IMR-90 (cell line): ENCODE data around the gene CD7. TPM values are rescaled to one million over a fixed set of nuclear protein-coding genes. Genes with fewer than 3 reads are reported as not detected.

ENCODE experiments used
- ATAC-seq: fragments of 200-7000 bp; cut with Tn5 transposase; 2 replicates; pipeline ENCODE4 v1.9.1; 2020; ENCODE audit warnings: low read depth, mild to moderate bottlenecking, moderate library complexity
- BruUV-seq: library from RNA; stranded (reverse); fragments of 400-500 nt; replicated peaks from 2 replicates; lab custom pipeline; 2021; lab: Mats Ljungman, UMichigan
- CTCF ChIA-PET: fragments of 300-600 bp; formaldehyde crosslinking; extraction: SDS; loops from one replicate; lab custom pipeline; 2021; ENCODE audit warnings: antibody characterized with exemption; lab: Yijun Ruan, JAX
- POLR2A ChIA-PET: fragments of 300-600 bp; sonication (Branson Sonifier 250); formaldehyde crosslinking; loops from one replicate; lab custom pipeline; 2022; ENCODE audit warnings: antibody characterized with exemption; ENCODE audit not compliant: unreplicated experiment; lab: Charles Lee
- DNase-seq: peaks from one replicate; pipeline ENCODE4 v3.0.0; 2013
- H2AFZ ChIP-seq: replicated peaks from 2 replicates; pipeline ENCODE3; 2013; ENCODE audit warnings: low read length, mild to moderate bottlenecking; ENCODE audit not compliant: poor library complexity
- H2AK5ac ChIP-seq: 2 replicates; pipeline ENCODE4 v1.6.1; 2013; ENCODE audit warnings: low read depth, low read length, inconsistent platforms
- H2AK9ac ChIP-seq: replicated peaks from 2 replicates; pipeline ENCODE3; 2013; ENCODE audit warnings: mild to moderate bottlenecking, low read depth, low read length, moderate library complexity; ENCODE audit not compliant: poor library complexity
- H2BK120ac ChIP-seq: 2 replicates; pipeline ENCODE4 v1.6.1; 2013; ENCODE audit warnings: low read depth, low read length, inconsistent platforms
- H2BK15ac ChIP-seq: 3 replicates; pipeline ENCODE4 v1.6.1; 2013; ENCODE audit warnings: low read depth, low read length, inconsistent platforms
- H2BK20ac ChIP-seq: 2 replicates; pipeline ENCODE4 v1.6.1; 2013; ENCODE audit warnings: low read depth, mild to moderate bottlenecking, inconsistent platforms, low read length, moderate library complexity
- H2BK5ac ChIP-seq: 2 replicates; pipeline ENCODE4 v1.6.1; 2013; ENCODE audit warnings: mild to moderate bottlenecking, low read depth, low read length, inconsistent platforms; ENCODE audit not compliant: poor library complexity, severe bottlenecking
- H3K14ac ChIP-seq: replicated peaks from 2 replicates; pipeline ENCODE4 v1.6.1; 2013; ENCODE audit warnings: low read depth, low read length, inconsistent platforms
- H3K18ac ChIP-seq: 2 replicates; pipeline ENCODE4 v1.6.1; 2013; ENCODE audit warnings: low read depth, low read length, control low read depth
- H3K23ac ChIP-seq: 2 replicates; pipeline ENCODE4 v1.6.1; 2013; ENCODE audit warnings: low read depth, low read length, inconsistent platforms
- H3K27ac ChIP-seq: 2 replicates; pipeline ENCODE4 v1.5.1; 2013; ENCODE audit warnings: mild to moderate bottlenecking, control low read depth, low read length; ENCODE audit not compliant: insufficient read depth
- H3K27me3 ChIP-seq: 2 replicates; pipeline ENCODE4 v1.6.1; 2013; ENCODE audit warnings: low read length; ENCODE audit not compliant: control insufficient read depth, insufficient read depth
- H3K36me3 ChIP-seq: 2 replicates; pipeline ENCODE4 v1.6.1; 2013; ENCODE audit warnings: low read length, mixed read lengths; ENCODE audit not compliant: control insufficient read depth, insufficient read depth
- H3K4ac ChIP-seq: 2 replicates; pipeline ENCODE4 v1.6.1; 2013; ENCODE audit warnings: low read depth, low read length, inconsistent platforms
- H3K4me1 ChIP-seq: 2 replicates; pipeline ENCODE4 v1.6.1; 2013; ENCODE audit warnings: low read length, mixed read lengths; ENCODE audit not compliant: control insufficient read depth, insufficient read depth
- H3K4me2 ChIP-seq: 2 replicates; pipeline ENCODE4 v1.6.1; 2013; ENCODE audit warnings: low read depth, mild to moderate bottlenecking, control low read depth, low read length, moderate library complexity
- H3K4me3 ChIP-seq: 2 replicates; pipeline ENCODE4 v1.5.1; 2013; ENCODE audit warnings: low read depth, mild to moderate bottlenecking, control low read depth, low read length, moderate library complexity; ENCODE audit not compliant: insufficient read depth
- H3K56ac ChIP-seq: 2 replicates; pipeline ENCODE4 v1.6.1; 2013; ENCODE audit warnings: low read length, inconsistent platforms; ENCODE audit not compliant: insufficient read depth; ENCODE audit errors: extremely low read depth
- H3K79me1 ChIP-seq, 2 experiments: 2 replicates each; pipeline ENCODE4 v1.6.1; 2013; ENCODE audit warnings: low read length in 2 of 2, inconsistent platforms in 1 of 2, low read depth in 1 of 2
- H3K9ac ChIP-seq: 2 replicates; pipeline ENCODE4 v1.6.1; 2013; ENCODE audit warnings: low read depth, low read length, control low read depth
- H3K9me1 ChIP-seq: 2 replicates; pipeline ENCODE4 v1.6.1; 2013; ENCODE audit warnings: low read length, inconsistent platforms; ENCODE audit not compliant: insufficient read depth
- H3K9me3 ChIP-seq: 2 replicates; pipeline ENCODE4 v1.6.1; 2013; ENCODE audit warnings: low read length; ENCODE audit not compliant: control insufficient read depth, insufficient read depth
- H4K20me1 ChIP-seq: 2 replicates; pipeline ENCODE4 v1.6.1; 2013; ENCODE audit warnings: low read length, inconsistent platforms; ENCODE audit not compliant: insufficient read depth
- H4K5ac ChIP-seq: 2 replicates; pipeline ENCODE4 v1.6.1; 2013; ENCODE audit warnings: mild to moderate bottlenecking, low read depth, low read length, control low read depth
- H4K8ac ChIP-seq, 2 experiments: 2 replicates each; pipeline ENCODE4 v1.6.1; 2013; ENCODE audit warnings: low read depth in 2 of 2, low read length in 2 of 2, control low read depth in 1 of 2, inconsistent platforms in 1 of 2
- H4K91ac ChIP-seq: 2 replicates; pipeline ENCODE4 v1.6.1; 2013; ENCODE audit warnings: low read depth, low read length, inconsistent platforms; ENCODE audit not compliant: insufficient read depth
- CEBPB ChIP-seq: IDR thresholded peaks from 2 replicates; pipeline ENCODE4 v1.6.1; 2012; ENCODE audit warnings: low read depth, low read length, improper control_type of control experiment
- CHD1 ChIP-seq: IDR thresholded peaks from 2 replicates; pipeline ENCODE4 v1.6.1; 2012; ENCODE audit warnings: low read depth, low read length, improper control_type of control experiment
- CTCF ChIP-seq: conservative IDR thresholded peaks from 2 replicates; pipeline ENCODE4 v1.5.1; 2012; ENCODE audit warnings: mild to moderate bottlenecking, low read depth, low read length, improper control_type of control experiment
- ELK1 ChIP-seq: fragments of 150-350 bp; IDR thresholded peaks from 2 replicates; pipeline ENCODE4 v1.6.1; 2016; ENCODE audit warnings: low read depth, mild to moderate bottlenecking, low read length, moderate library complexity, borderline replicate concordance
- FOS ChIP-seq: fragments of 150-350 bp; IDR thresholded peaks from 2 replicates; pipeline ENCODE4 v1.6.1; 2016; ENCODE audit warnings: low read depth, low read length
- MAFK ChIP-seq: IDR thresholded peaks from 2 replicates; pipeline ENCODE4 v1.6.1; 2012; ENCODE audit warnings: low read depth, low read length, improper control_type of control experiment
- MAZ ChIP-seq: IDR thresholded peaks from 2 replicates; pipeline ENCODE4 v1.6.1; 2012; ENCODE audit warnings: low read depth, mild to moderate bottlenecking, low read length, improper control_type of control experiment, moderate library complexity, borderline replicate concordance
- MXI1 ChIP-seq: IDR thresholded peaks from 2 replicates; pipeline ENCODE4 v1.6.1; 2012; ENCODE audit warnings: low read depth, mild to moderate bottlenecking, low read length, moderate library complexity, borderline replicate concordance
- NFE2L2 ChIP-seq: fragments of 150-350 bp; IDR thresholded peaks from 2 replicates; pipeline ENCODE4 v1.6.1; 2016; ENCODE audit warnings: low read depth, mild to moderate bottlenecking, low read length
- RAD21 ChIP-seq: IDR thresholded peaks from 2 replicates; pipeline ENCODE4 v1.6.1; 2012; ENCODE audit warnings: low read length, improper control_type of control experiment
- RCOR1 ChIP-seq: IDR thresholded peaks from 2 replicates; pipeline ENCODE4 v1.6.1; 2012; ENCODE audit warnings: mild to moderate bottlenecking, low read length, improper control_type of control experiment; ENCODE audit not compliant: insufficient replicate concordance
- RFX5 ChIP-seq: IDR thresholded peaks from 2 replicates; pipeline ENCODE4 v1.8.0; 2012; ENCODE audit warnings: low read depth, mild to moderate bottlenecking, low read length, moderate library complexity
- USF2 ChIP-seq: fragments of 150-350 bp; IDR thresholded peaks from 2 replicates; pipeline ENCODE4 v1.6.1; 2017; ENCODE audit warnings: mild to moderate bottlenecking, antibody characterized with exemption, low read length, low read depth
- WGBS, 2 experiments: methylation state at CpG; one replicate each; pipeline versions ENCODE4 v1.1.5 to v1.1.7; 2013; ENCODE audit warnings: missing lambda C conversion rate in 2 of 2; ENCODE audit not compliant: insufficient read length in 1 of 2; ENCODE audit errors: extremely low coverage in 2 of 2; 5-methylcytosine and 5-hydroxymethylcytosine counted together
- dilution Hi-C: fragments of 300-500 bp; cut with HindIII; formaldehyde crosslinking; loops from one replicate; pipeline ENCODE4 v1.14.3; 2018; ENCODE audit warnings: low sequenced_read_pairs; ENCODE audit not compliant: unreplicated experiment
- in situ Hi-C: fragments of 300-500 bp; cut with MboI; formaldehyde crosslinking; loops from 3 replicates; pipeline ENCODE4 v1.14.3; 2019; ENCODE audit warnings: low sequenced_read_pairs, inconsistent platforms, mixed read lengths
- intact Hi-C: fragments of 100-400 bp; cut with micrococcal nuclease; formaldehyde crosslinking; loops from 2 replicates; pipeline ENCODE4 v1.10.0; 2022
- polyA plus RNA-seq, 3 experiments: library from polyadenylated mRNA; depleted of rRNA; stranded (reverse); fragments of >200 nt; gene quantifications; 2 replicates each; pipeline ENCODE4 v1.2.3, GENCODE V29; 2012; ENCODE audit warnings: low replicate concordance in 1 of 3
- total RNA-seq: library from RNA; depleted of rRNA; stranded (reverse); fragments of >200 nt; gene quantifications from 2 replicates; pipeline ENCODE4 v1.2.3, GENCODE V29; 2012

The CD7 gene
- total and polyA plus RNA-seq, 2 of the 4 experiments (the other 2 are of a cell fraction) = not detected

- Histone ChIP-seq H4K5ac (no peak overlapping the region), H3K36me3 (no peaks in the 10 kb centered on the region), H3K23ac (no peak overlapping the region), H4K8ac (no peak overlapping the region), H3K4ac (no peak overlapping the region), H3K27me3 (peaks cover 36% of the 10 kb centered on the region), H2AK9ac (no peak overlapping the region), H2AFZ (no peak overlapping the region), H2BK15ac (no peak overlapping the region), H2BK20ac (no peak overlapping the region), H2BK5ac (no peak overlapping the region), H3K4me3 (no peak overlapping the region), H4K91ac (no peak overlapping the region), H3K56ac (no peak overlapping the region), H2BK120ac (no peak overlapping the region), H2AK5ac (no peak overlapping the region), H3K9me1 (peaks cover 7% of the 10 kb centered on the region; the same call in 1 of the 2 replicates), H3K4me2 (no peak overlapping the region), H3K27ac (no peak overlapping the region), H4K20me1 (no peaks in the 10 kb centered on the region; the same call in 1 of the 2 replicates), H3K9me3 (no peaks in the 10 kb centered on the region), H3K14ac (no peak overlapping the region), H3K4me1 (no peaks in the 10 kb centered on the region), H3K18ac (no peak overlapping the region), H3K79me1 (no peaks in the 10 kb centered on the region), H3K9ac (no peak overlapping the region)
- no TSS peak for BruUV-seq
- intact Hi-C loops = no loop called here
- DNase-seq (no peak), ATAC-seq (no peak)
- dilution Hi-C loops = no loop called here
- POLR2A ChIA-PET = no interaction called here
- no peak for TF ChIP-seq RAD21
- TF ChIP-seq USF2 = no peak
- no peak for TF ChIP-seq CEBPB
- TF ChIP-seq ELK1 = no peak
- no peak for TF ChIP-seq NFE2L2
- TF ChIP-seq FOS = no peak
- TF ChIP-seq CHD1 = no peak
- no peak for TF ChIP-seq RCOR1
- TF ChIP-seq MAFK = no peak
- TF ChIP-seq CTCF = no peak
- TF ChIP-seq MAZ = no peak
- no peak for TF ChIP-seq MXI1
- TF ChIP-seq RFX5 = no peak
- in situ Hi-C loops = no loop called here
- WGBS, 2 experiments = 94% methylated on average over 20 of the region's 20 CpGs; no CpG with 5 or more reads in 1 of the 2 experiments
- CTCF ChIA-PET = no interaction called here
Observed at GRCh38 chr17:82318169-82318498, 726 bp upstream of the CD7 start.
